PC-3 (cell line): ENCODE data around the gene MORN1. TPM values are rescaled to one million over a fixed set of nuclear protein-coding genes. Genes with fewer than 3 reads are reported as not detected.

Experiments
- ATAC-seq: fragments of 200-7000 bp; cut with Tn5 transposase; 2 replicates; pipeline ENCODE4 v1.9.1; 2020; ENCODE audit warnings: mild to moderate bottlenecking, moderate library complexity
- BruUV-seq: library from RNA; stranded (reverse); fragments of 400-500 nt; replicated peaks from 2 replicates; lab custom pipeline; 2021; lab: Mats Ljungman, UMichigan
- CTCF ChIA-PET: fragments of 300-600 bp; sonication (Branson Sonifier 250); formaldehyde crosslinking; loops from one replicate; lab custom pipeline; 2022; ENCODE audit warnings: antibody characterized with exemption; lab: Charles Lee
- POLR2A ChIA-PET: fragments of 300-600 bp; sonication (Branson Sonifier 250); formaldehyde crosslinking; loops from one replicate; lab custom pipeline; 2022; ENCODE audit warnings: antibody characterized with exemption; ENCODE audit not compliant: unreplicated experiment; lab: Charles Lee
- DNase-seq: peaks from one replicate; pipeline ENCODE4 v3.0.0-alpha.2; 2015
- H2AFZ ChIP-seq: fragments of 300-600 bp; sonication (generic); 2 replicates; pipeline ENCODE4 v1.6.0; 2016; ENCODE audit warnings: antibody characterized with exemption, low read length
- H3F3A ChIP-seq: fragments of 300-600 bp; sonication (generic); one replicate; pipeline ENCODE4 v1.6.0; 2017; ENCODE audit warnings: antibody characterized with exemption, low read length, control low read depth, mild to moderate bottlenecking; ENCODE audit not compliant: unreplicated experiment
- H3K27ac ChIP-seq: fragments of 300-600 bp; sonication (generic); 2 replicates; pipeline ENCODE4 v1.5.1; 2016; ENCODE audit warnings: mild to moderate bottlenecking, low read length
- H3K27me3 ChIP-seq: fragments of 300-600 bp; sonication (generic); 2 replicates; pipeline ENCODE4 v1.6.1; 2016; ENCODE audit warnings: low read length, mixed read lengths
- H3K36me3 ChIP-seq: fragments of 300-600 bp; sonication (generic); 2 replicates; pipeline ENCODE4 v1.6.1; 2016; ENCODE audit warnings: low read depth, mixed run types, low read length, mixed read lengths
- H3K4me1 ChIP-seq: fragments of 300-600 bp; sonication (generic); 2 replicates; pipeline ENCODE4 v1.5.1; 2016; ENCODE audit warnings: low read length; ENCODE audit not compliant: insufficient read depth
- H3K4me2 ChIP-seq: fragments of 300-600 bp; sonication (generic); 2 replicates; pipeline ENCODE4 v1.6.0; 2016; ENCODE audit warnings: low read length
- H3K4me3 ChIP-seq: fragments of 300-600 bp; sonication (generic); 2 replicates; pipeline ENCODE4 v1.5.1; 2016; ENCODE audit warnings: mild to moderate bottlenecking, low read length, mixed read lengths
- H3K79me2 ChIP-seq: fragments of 300-600 bp; sonication (generic); 2 replicates; pipeline ENCODE4 v1.6.1; 2017; ENCODE audit warnings: low read length, mixed read lengths
- H3K9ac ChIP-seq: fragments of 300-600 bp; sonication (generic); 2 replicates; pipeline ENCODE4 v1.6.0; 2016; ENCODE audit warnings: mild to moderate bottlenecking, low read length
- H3K9me2 ChIP-seq: fragments of 300-600 bp; sonication (generic); replicated peaks from 2 replicates; pipeline ENCODE4 v1.6.1; 2016; ENCODE audit warnings: mixed run types, low read length, mixed read lengths
- H3K9me3 ChIP-seq: fragments of 300-600 bp; sonication (generic); 2 replicates; pipeline ENCODE4 v1.6.1; 2016; ENCODE audit warnings: low read length, mixed read lengths
- H4K20me1 ChIP-seq: fragments of 300-600 bp; sonication (generic); 2 replicates; pipeline ENCODE4 v1.6.1; 2016; ENCODE audit warnings: low read length, mixed read lengths
- CTCF ChIP-seq: fragments of 300-600 bp; sonication (generic); conservative IDR thresholded peaks from 2 replicates; pipeline ENCODE4 v1.5.1; 2017; ENCODE audit warnings: antibody characterized with exemption, low read depth, mild to moderate bottlenecking, low read length
- EZH2 ChIP-seq: fragments of 300-600 bp; sonication (generic); IDR thresholded peaks from one replicate; pipeline ENCODE4 v1.6.1; 2017; ENCODE audit warnings: antibody characterized with exemption, mild to moderate bottlenecking, low read length; ENCODE audit not compliant: unreplicated experiment
- EZH2phosphoT487 ChIP-seq: fragments of 300-600 bp; sonication (generic); IDR thresholded peaks from 2 replicates; pipeline ENCODE4 v1.6.1; 2018; ENCODE audit warnings: mild to moderate bottlenecking, antibody characterized with exemption, low read length, borderline replicate concordance
- intact Hi-C: fragments of 100-400 bp; cut with micrococcal nuclease; formaldehyde crosslinking; loops from 2 replicates; pipeline ENCODE4 v1.9.0; 2023
- total RNA-seq: library from RNA; depleted of rRNA; stranded (reverse); fragments of >200 nt; gene quantifications from 2 replicates; pipeline ENCODE4 v1.2.3, GENCODE V29; 2014

The MORN1 gene
- total RNA-seq, 1 experiment from 2014 or later = 11.2 TPM

DNA sequence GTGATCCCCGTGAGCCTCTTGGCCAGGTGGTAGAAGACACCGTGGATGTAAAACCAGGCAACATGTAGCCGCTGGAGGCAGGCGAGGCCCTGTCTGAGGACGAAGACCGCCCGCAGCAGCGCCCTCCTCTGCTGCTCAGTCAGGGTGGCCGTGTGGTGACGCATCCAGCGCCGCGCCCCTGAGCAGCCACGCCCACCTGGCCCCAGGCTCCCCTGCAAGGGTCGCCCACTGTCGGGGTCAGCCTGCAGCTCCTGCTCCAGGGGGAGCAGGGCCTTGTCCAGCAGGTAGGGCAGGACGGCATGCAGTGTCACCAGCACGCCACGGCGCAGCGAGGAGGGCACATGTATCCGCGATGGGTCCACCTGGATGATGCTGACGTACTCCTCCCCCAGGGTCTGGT, 17.1 kb upstream of the MORN1 start:
- Histone ChIP-seq H3F3A (no peaks in the 10 kb centered on the region), H3K27me3 (no peaks in the 10 kb centered on the region), H3K4me3 (no peak overlapping the region), H3K9ac (no peak overlapping the region), H3K27ac (no peak overlapping the region), H3K4me1 (peaks cover 12% of the 10 kb centered on the region), H3K36me3 (peaks cover 21% of the 10 kb centered on the region), H3K79me2 (peaks cover 18% of the 10 kb centered on the region), H3K4me2 (no peak overlapping the region), H4K20me1 (no peaks in the 10 kb centered on the region), H3K9me3 (no peaks in the 10 kb centered on the region), H2AFZ (no peak overlapping the region), H3K9me2 (no peaks in the 10 kb centered on the region)
- intact Hi-C loops = no loop called here
- TF ChIP-seq EZH2phosphoT487 (no peak), CTCF (no peak), EZH2 (no peak)
- ATAC-seq = no peak
- ChIA-PET POLR2A (no interaction called here), CTCF (no interaction called here)
- DNase-seq = no peak
- no TSS peak for BruUV-seq

DNA sequence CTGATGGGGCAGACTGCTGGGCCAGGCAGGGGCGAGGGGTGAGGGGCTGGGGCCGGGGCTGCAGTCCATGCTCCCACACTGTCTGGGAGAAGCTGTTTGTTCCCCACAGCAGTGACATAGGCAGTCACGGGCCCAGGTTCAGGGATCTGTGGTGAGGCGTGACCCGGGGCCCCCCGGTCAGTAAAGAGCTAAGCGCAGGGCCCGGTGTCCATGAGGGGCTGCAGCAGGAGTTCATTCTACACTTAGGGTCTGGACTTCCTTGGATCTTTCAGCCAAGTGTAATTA, 16.6 kb upstream of the MORN1 start:
- peaks cover 13% of the 10 kb centered on the region for H3K79me2 ChIP-seq
- intact Hi-C loops = no loop called here
- H2AFZ ChIP-seq = no peak overlapping the region
- no peak overlapping the region for H3K9ac ChIP-seq
- H3K27me3 ChIP-seq = no peaks in the 10 kb centered on the region
- POLR2A ChIA-PET = no interaction called here
- peaks cover 25% of the 10 kb centered on the region for H3K36me3 ChIP-seq
- no peak for ATAC-seq
- CTCF ChIA-PET = interaction anchor here (1.0 kb wide), 1 partner anchor 268 kb away, joined by 3 read pairs; no protein-coding TSS in a partner anchor
- BruUV-seq = no TSS peak
- H3K9me2 ChIP-seq = no peaks in the 10 kb centered on the region
- H3K4me3 ChIP-seq = no peak overlapping the region
- H3K27ac ChIP-seq = no peak overlapping the region
- H3F3A ChIP-seq = no peaks in the 10 kb centered on the region
- H3K4me1 ChIP-seq = peaks cover 7% of the 10 kb centered on the region; the same call in 1 of the 2 replicates
- TF ChIP-seq EZH2phosphoT487 (no peak), CTCF (no peak), EZH2 (no peak)
- H3K4me2 ChIP-seq = no peak overlapping the region
- H4K20me1 ChIP-seq = no peaks in the 10 kb centered on the region; the same call in 1 of the 2 replicates
- DNase-seq = no peak
- H3K9me3 ChIP-seq = no peaks in the 10 kb centered on the region

DNA sequence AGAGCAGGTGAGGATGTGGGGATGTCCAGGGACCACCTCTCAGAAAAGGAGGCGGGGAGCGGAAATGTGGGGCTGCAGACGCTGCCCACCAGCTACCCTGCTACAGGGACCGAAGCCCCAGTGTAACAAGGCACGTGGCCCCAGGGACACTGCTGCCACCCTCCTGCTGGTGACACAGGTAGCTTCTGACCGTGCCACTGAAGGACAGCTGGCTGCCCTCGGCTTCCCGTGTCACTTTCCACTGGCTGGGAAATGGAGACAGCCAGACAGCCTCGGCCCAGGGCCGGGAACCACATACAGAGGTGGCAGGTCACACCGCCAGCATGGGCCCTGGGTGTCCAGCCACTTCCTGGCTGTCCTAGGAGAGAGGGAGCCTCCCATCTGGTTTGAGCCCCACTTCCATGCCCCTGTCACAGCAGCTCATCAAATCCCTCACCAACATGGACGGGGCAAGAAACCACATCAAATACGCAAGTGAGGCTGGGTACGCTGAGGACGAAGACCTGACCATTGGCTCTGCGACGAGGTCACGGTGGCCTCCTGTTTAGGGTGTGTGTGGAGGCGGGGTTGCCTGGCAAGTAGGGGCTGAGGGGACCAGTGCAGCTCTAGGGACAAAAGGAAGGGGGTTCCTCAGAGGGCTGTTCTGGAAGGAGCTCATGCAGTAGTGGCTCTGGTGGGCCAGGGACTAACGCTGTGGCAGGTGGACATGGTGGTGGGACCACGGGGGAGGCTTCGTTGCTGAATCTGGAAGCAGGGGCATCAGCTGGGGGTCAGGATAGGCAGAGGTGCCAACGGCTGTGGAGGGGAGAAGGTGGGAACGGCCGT, 16.0 kb upstream of the MORN1 start:
- Histone ChIP-seq H3K4me3 (no peak overlapping the region), H3K36me3 (peaks cover 29% of the 10 kb centered on the region), H3K9me2 (no peaks in the 10 kb centered on the region), H3K4me2 (no peak overlapping the region), H4K20me1 (no peaks in the 10 kb centered on the region; the same call in 1 of the 2 replicates), H3K9me3 (no peaks in the 10 kb centered on the region), H3K79me2 (peaks cover 10% of the 10 kb centered on the region), H3K4me1 (peaks cover 6% of the 10 kb centered on the region; the same call in 1 of the 2 replicates), H3K9ac (no peak overlapping the region), H3F3A (no peaks in the 10 kb centered on the region), H3K27ac (no peak overlapping the region), H2AFZ (no peak overlapping the region), H3K27me3 (no peaks in the 10 kb centered on the region)
- TF ChIP-seq EZH2 = no peak
- TF ChIP-seq EZH2phosphoT487 = no peak
- no peak for TF ChIP-seq CTCF
- ATAC-seq = no peak
- ChIA-PET POLR2A (no interaction called here), CTCF (interaction anchor here (1.0 kb wide), 1 partner anchor 267 kb away, joined by 3 read pairs; no protein-coding TSS in a partner anchor)
- intact Hi-C loops = no loop called here
- BruUV-seq = no TSS peak
- DNase-seq = no peak
